HG02884 (cell line): ENCODE results near the gene HRH2.
"Not testable (repeated sequence)": the region's sequence is repeated elsewhere in the genome, so short reads cannot be mapped to it uniquely, and the experiment has no call there.

Experiments
- ATAC-seq: cut with Tn5 transposase; IDR thresholded peaks from one replicate; pipeline ENCODE4 v1.9.1; 2021; ENCODE audit warnings: mild to moderate bottlenecking, moderate library complexity; ENCODE audit not compliant: unreplicated experiment

HRH2 gene, protein sequence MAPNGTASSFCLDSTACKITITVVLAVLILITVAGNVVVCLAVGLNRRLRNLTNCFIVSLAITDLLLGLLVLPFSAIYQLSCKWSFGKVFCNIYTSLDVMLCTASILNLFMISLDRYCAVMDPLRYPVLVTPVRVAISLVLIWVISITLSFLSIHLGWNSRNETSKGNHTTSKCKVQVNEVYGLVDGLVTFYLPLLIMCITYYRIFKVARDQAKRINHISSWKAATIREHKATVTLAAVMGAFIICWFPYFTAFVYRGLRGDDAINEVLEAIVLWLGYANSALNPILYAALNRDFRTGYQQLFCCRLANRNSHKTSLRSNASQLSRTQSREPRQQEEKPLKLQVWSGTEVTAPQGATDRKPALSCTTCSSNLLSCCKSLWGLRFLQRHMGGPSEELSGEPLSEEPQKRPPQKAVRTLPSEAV

DNA sequence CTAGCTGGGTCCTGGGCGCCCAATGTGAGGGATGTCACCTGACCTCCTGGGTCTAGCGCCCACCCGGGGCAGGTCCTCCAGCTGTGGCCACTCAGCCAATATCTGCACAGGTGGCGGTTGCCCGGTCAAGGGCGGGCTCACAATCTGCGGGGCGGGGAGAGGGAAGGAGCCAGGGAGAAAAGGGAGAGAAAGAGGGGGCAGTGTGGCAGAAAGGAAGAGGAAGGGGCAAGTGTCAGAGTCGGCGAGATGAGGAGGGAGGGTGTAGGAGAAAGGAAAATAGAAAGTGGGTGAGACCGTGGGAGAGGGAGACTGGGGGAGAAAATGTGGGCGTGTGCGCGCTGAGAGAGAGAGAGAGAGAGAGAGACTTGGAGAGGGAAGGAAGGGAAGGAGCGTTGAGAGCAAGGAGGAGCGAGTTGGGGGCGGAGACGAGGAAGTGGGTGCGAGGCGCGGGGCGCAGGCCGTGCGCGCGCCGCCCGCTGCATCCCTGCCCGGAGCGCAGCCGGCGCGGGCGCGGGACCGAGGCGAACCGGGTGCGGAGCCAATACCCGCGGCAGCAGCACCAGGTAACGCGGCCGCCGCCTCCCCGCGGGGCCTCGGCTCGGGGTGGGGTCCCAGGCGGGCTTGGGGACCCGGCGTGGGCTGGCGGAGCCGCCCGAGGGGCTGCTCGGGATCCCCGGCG lies at the start of gene HRH2:
HRH2 (plus strand) TSS at position 479 of the 679 bp plus-strand sequence. CDS start 25,163 bp downstream, outside the sequence.
- ATAC-seq = no peak

DNA sequence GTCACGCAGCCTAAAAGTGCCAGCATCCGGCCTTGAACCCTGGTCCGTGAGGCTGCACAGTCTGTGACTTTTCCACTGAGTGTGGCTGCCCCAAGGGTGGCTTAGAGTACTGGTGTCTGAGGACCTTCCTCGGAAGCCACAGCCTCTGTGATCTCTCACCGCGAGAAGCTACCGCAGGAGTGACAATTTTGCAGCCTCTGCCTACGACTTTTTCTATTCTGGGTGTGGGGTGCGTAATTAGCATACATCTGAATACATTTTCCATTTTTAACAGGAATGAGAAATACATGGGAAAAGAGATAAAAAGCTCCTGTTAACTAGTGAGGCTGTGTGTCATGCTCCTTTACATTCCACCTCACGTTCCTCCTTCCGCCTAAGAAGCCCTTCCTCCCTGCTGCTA lies 48.3 kb upstream of the HRH2 start:
- no peak for ATAC-seq

- no peak for ATAC-seq
Measured at GRCh38 chr5:175610381-175610780, 47.5 kb upstream of the HRH2 start.

- no peak for ATAC-seq
Measured at GRCh38 chr5:175610898-175611297, 47.0 kb upstream of the HRH2 start.

GRCh38 chr5:175614223-175614815 lies 43.6 kb upstream of the HRH2 start:
- ATAC-seq = no peak

GRCh38 chr5:175614861-175615260 lies 43.0 kb upstream of the HRH2 start:
- ATAC-seq = no peak

DNA sequence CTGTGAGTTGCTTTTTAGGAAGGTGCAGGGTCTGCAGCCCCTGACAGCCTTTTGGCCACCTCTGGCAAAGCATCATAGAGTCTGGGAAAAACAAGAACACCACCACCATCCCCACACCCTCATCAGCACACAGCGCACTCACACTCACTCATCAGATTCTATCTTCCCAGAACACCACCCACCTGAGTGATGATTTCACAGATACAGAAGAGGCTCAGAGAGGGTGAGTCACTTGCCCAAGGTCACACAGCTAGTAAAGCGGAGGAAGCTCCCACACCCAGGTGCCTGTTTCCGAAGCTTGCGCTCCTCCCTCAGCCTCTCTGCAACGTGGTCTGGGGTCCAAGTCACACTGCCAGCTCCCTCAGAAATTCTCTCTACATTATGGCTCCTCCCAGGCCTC lies 41.8 kb upstream of the HRH2 start:
- no peak for ATAC-seq

DNA sequence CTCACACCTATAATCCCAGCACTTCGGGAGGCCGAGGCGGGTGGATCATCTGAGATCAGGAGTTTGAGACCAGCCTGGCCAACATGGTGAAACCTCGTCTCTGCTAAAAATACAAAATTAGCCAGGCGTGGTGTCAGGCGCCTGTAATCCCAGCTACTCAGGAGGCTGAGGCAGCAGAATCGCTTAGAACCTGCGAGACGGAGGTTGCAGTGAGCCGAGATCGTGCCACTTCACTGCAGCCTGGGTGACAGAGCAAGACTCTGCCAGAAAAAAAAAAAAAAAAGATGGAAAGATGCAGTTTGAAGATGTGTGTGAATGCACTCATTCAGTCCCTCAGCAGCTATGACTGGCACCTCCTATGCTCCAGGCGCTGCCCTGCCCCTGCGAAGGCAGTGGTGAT lies 41.3 kb upstream of the HRH2 start:
- not testable (repeated sequence) for ATAC-seq

- no peak for ATAC-seq
Measured at GRCh38 chr5:175617447-175617846, 40.4 kb upstream of the HRH2 start.

DNA sequence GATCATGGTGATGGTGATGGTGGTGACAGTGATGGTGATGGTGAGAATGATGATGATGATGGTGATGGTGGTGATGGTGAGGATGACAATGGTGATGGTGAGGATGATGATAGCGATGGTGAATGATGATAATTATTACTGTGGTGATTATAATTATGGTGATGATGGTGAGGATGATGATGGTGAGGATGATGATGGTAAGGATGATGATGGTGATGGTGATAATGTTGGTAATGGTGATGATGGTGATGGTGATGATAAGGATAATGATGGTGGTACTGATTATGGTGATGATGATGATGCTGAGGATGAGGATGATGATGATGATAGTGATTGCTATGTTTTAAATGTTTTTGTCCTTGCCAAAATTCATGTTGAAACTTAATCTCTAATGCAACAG lies 37.3 kb upstream of the HRH2 start:
- no peak for ATAC-seq

- ATAC-seq = no peak
Measured at GRCh38 chr5:175621971-175622370, 35.9 kb upstream of the HRH2 start.

DNA sequence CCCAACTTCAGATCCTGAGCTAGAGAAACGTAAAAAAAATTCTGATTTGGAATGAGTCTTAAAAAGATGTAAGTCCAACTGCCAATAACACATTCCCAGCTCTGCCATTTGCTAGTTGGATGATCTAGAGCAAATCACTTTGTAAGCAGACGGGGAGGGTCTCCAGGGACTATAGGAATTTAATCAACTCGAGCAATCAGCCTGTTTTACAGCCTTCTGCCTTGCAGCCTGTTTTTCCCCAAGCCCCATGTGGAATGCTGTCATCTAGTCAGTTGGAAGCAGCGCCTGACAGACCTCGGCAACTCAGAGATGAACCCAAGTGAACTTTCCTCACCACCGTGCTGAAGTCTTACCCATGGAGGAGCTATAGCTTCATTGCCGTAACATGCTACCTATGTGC lies 34.8 kb upstream of the HRH2 start:
- no peak for ATAC-seq

DNA sequence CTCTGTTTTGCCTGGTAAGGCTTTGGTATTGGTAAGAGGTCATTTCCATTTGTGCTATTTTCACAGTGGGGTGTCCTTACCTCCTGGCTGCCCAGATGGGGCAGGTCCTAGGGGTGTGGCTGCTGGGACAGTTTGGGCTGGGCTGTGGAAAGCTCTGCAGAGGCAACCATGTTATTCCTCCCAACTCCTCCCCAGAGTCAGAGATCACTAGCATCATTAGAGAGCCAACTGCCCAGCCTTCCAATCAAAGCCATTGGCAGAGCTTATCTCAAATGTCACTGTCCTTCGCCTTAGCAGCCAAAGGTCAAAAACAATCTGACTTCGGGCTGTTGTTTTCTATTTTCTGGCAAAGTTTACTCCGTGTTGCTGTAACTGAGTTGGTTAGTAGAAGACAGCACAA lies 33.6 kb upstream of the HRH2 start:
- ATAC-seq = no peak

- no peak for ATAC-seq
Measured at GRCh38 chr5:175627005-175627404, 30.9 kb upstream of the HRH2 start.

GRCh38 chr5:175627739-175628138 lies 30.1 kb upstream of the HRH2 start:
- no peak for ATAC-seq

DNA sequence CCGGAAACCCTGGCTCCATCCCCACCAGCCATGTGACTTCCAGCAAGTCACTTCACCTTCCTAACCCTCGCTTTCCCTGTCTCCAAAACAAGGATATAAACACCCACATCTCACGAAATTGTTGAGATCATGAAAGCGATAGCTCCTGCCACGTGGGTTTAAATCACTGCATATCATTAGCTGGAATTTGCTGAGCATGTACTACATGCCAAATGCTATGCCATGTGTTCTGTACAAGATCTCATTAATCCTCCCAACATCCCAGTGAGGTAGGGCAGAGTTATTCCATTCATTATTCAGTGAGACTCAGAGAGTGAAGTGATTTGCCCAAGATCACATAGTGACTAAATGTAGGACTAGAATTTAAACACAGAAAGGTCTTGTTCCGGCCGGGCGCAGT lies 29.2 kb upstream of the HRH2 start:
- ATAC-seq = no peak

DNA sequence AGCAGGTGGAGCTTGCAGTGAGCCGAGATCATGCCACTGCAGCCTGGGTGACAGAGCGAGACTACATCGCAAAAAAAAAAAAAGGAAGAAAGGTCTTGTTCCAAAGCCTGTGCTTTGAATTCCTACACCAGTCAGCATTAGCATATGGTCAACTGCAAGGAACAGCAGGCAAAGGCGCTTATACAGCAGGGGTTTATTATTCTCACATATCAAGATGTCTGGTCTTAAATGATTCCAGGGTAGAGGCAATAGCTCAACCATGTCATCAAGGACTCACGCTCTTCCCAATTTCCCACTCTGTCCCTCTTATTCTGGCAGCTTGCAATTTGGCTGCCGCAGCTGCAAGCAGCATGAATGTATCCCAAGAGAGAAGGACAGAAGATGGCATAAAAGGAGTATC lies 28.6 kb upstream of the HRH2 start:
- no peak for ATAC-seq

DNA sequence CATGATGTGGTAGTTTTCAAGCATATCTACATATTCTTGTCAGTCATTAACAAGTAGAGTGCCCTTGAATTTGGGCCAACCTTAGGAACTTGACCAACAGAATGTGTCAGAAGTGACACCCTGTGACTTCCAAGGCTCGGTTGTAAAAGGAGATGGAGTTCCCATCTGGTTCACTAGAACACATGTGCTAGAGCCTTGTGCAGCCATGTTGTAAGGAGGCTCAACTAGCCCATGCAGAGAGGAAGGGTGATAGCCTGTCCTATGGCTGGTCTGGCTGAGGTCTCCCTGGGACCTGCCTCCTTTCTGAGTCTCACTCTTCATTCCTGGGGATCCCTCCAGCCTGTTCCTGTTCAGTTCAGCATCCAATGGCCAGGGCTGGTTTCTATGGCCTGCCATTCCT lies 28.1 kb upstream of the HRH2 start:
- ATAC-seq = no peak

- no peak for ATAC-seq
Measured at GRCh38 chr5:175635854-175636584, 21.9 kb upstream of the HRH2 start.

DNA sequence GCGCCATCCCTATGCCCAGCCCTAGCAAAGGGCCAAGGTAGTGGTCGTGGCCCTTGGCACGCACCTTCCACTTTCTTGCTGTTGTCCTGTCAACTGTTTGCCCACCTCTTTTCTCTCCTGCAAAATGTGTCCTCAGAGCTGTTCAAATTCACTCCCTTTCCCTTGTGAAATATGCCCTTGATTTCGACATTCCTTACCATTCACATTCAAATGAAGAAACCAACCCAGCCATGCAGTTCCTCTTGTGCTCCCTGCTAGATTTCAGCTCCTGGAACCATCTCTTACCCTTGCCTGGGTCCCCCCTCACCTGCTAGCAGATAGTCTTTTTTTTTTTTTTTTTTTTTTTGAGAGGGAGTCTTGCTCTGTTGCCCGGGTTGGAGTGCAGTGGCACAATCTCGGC lies 19.6 kb upstream of the HRH2 start:
- no peak for ATAC-seq

GRCh38 chr5:175640106-175640775 lies 17.6 kb upstream of the HRH2 start:
- ATAC-seq = no peak
